NCI-H1048 (cell line): ENCODE results near the gene CLEC2B.
"Not testable (repeated sequence)": the region's sequence is repeated elsewhere in the genome, so short reads cannot be mapped to it uniquely, and the experiment has no call there.

Source experiments
- DNase-seq: peaks from one replicate; lab custom pipeline; 2025; lab: John Stamatoyannopoulos, UW

Gene CLEC2B

DNA sequence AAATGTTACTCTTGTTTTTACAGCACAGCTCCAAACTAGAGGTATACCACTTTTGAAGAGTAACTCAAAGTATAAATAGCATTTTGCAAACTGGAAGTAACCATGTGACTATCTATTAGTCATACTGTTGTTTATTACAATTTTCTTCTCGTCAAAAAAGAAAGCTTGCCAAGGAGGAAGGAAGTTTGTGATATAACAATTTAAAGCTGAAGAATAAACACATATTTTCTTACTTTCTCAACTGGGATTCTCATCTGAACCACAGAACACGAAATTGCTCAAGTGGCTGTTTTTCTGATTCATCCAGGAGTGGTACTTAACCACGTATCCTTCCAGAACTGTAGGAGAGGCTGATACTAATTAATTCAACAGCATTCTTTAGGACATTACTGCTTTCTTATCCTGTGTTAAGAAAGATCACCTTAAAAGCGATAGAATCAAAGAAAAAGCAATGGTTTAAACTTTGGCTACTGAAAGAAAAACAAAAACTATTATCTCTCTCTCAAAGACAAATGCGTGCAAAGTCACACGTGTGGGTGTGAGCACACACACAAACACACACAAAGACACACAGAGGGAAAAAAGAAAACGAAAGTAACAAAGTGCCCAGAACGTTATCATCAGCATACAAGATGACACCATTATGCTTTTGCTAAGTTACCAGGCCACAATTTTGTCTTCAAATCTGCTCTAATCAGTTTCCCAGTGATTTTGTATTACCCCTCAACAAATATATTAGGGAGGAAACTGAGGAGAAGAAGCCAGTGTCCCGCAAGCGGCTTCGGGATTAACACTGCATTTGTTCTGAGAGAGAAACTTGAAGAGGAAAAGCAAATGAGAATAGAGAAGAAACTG, at the start of gene CLEC2B:
CLEC2B (minus strand) TSS at position 48 of the 855 bp plus-strand sequence.
- no peak for DNase-seq

DNA sequence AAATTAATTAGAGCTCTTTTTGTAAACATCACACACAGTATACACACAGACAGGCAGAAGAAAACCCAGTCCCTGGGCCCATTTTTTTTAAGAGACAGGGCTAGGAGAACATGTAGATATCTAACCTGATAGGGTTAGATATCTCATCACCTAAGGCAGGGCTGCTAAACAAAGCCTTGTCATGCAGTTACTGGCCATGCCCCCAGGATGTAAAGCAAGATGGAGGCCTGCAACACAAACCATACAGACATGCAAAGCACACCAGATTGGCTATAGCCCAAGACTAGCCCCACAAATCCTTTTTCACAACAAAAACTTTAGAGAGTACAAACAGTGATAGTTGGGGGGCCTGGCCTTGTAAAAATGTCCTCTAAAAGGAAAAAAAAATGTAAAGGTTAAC, 42.6 kb upstream of the CLEC2B start:
- DNase-seq: no peak

DNA sequence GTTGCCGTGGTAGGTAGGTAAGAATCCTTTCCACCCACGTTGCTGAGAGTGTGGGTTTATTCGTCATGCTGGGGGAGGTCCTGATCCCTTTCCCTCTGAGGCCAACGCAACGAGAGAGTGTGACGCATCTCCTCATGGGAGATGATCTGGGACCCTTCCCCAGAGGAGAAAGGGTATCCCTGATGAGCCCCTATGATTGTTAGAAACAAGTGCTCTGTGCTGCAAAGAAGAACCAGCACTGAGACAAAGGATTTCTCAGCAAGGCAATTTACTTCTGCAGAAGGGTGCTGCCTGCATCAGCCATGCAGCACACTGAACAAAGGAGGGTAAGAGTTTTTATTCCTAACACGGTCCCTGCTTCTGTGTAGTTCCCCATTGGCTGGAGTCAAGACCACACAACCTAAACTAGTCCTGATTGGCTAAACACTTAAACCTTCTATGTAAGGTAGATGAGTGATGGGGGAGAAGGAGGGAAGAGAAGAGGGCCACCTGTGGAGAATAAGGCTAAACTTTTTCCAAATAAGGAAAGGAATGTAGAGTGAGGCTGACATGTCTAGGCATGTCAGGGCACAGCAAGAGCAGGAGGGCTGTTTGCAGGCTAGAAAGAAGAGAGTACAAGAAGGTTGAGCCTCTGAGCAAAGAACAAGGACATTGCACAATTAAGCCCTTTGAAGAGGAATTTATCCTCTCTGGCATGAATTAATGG, 41.7 kb upstream of the CLEC2B start:
- no peak for DNase-seq

DNA sequence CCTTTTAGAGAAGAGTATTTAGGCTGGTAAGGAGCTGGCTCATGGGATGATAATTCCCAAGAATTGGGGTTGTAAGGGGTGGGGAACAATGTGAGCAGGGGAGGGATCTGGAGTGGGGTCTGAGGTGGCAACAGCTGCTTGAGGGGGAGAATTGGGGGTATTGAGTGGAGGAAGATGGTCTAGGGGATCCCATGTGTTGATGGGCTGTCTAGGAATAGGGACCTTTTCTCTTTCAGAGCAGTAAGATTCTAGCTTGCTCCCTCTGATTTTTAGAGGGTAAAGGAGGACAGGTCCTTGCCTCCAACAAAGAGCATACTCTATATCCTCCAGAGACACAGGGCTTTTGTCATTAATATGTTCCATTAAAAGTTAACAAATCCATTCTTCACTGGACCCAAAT, 40.6 kb upstream of the CLEC2B start:
- DNase-seq: no peak

DNA sequence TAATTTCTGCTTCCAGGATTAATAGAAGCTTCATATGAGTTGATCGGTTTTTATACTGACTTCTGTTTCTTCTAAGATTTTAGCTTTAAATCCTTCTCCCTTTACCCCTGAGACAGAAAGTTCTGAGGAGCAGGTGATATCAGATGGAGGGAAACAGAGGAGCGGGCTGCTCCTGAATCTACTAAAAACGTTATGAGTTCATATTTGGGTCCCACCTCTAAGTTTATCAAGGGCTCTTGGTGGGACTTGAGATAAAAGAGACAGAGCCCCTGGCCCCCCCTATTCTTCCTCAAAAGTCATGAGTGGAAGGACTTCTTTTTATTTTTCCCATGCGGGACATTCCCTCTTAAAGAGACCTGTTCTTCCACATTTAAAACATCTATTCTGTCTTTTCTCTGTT, 39.2 kb upstream of the CLEC2B start:
- no peak for DNase-seq

DNA sequence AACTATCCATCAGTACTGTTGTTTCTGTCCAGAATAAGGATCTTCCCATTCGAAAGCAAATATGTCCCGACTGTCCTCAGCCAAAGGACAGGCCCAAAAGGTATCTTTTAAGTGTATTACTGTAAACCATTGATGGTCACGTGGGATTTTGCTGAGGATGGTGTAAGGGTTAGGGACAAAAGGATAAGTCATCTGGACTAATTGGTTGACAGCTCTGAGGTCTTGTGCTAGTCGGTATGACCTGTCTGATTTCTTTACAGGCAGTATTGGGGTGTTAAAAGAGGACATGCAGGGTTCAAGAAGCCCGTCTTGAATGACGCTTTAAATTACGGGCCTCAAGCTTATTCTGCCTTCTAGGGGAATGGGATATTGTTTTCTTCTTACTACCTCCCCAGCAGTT, 38.6 kb upstream of the CLEC2B start:
- DNase-seq: no peak

DNA sequence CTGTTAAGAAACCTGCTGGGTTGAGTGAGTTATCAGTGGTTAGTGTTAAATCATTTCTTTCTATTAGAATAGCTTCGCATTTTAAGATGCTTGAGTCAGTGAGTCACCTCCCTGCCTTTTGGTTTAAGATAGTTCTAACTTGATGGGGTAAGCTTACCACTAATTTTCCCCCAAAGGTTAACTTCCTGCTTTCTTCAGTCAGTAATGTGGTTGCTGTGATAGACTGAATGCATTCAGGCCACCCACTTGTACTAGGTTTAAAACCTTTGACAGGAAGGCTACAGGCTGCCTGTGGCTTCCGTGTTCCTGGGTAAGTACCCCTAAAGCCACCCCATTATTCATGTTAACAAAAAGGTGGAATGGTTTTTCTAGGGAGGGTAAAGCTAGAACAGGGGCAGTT, 37.7 kb upstream of the CLEC2B start:
- DNase-seq: no peak

DNA sequence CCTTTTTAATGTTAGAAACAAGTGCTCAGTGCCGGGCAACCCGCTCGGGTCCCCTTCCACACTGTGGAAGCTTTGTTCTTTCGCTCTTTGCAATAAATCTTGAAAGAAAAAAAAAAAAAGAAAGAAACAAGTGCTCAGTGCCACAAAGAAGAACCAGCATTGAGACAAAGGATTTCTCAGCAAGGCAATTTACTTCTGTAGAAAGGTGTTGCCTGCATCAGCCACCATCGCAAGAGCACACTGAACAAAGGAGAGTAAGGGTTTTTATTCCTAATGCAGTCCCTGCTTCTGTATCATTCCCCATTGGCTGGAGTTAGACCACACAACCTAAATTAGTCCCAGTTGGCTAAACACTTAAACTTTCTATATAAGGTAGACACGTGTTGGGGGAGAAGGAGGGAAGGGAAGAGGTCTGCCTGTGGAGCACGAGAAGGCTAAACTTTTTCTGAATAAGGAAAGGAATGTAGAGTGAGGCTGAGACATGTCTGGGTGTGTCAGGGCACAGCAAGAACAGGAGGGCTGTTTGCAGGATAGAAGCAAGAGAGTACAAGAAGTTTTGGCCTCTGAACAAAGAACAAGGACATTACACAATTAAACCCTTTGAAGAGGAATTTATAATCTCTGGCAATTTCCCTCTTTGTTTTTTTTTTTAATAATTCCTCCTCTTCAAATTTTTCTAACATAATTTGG, 33.5 kb upstream of the CLEC2B start:
- no peak for DNase-seq

DNA sequence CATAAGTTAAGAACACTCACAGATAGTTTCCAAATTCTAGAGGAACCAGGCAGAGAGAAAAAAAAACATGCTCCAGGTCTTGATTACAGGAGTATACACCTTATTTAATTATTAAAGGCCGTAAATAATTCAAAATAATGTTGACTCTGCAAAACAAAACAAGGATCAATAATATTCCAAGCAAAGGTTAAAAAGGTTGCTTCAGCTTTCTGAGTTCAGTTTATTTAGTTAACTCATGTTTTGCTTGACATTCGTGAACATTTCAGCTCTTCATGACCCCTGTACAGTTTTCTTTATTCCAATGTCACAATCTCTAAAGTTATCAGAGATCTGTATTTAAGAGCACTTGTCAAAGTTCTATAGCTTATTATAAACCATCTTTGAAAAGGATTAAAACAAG, 31.8 kb upstream of the CLEC2B start:
- DNase-seq: no peak

DNA sequence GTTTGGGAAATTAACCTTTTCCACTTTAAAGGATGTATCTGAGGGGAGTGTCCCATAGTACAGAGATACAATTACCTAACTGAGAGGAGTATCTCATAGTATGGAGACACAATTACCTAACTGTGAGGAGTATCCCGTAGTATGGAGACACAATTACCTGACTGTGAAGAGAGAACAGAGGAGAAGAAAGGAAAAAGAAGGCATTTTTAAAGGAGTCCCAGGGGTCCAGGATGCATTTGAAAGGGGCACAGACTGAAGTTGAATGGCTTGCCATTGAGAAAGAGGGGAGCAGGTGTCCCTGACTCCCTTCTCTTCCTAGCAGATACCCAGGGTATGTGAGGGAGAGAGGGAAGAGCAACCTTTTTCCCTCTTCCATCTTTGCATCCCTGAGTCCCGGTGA, 30.1 kb upstream of the CLEC2B start:
- no peak for DNase-seq

DNA sequence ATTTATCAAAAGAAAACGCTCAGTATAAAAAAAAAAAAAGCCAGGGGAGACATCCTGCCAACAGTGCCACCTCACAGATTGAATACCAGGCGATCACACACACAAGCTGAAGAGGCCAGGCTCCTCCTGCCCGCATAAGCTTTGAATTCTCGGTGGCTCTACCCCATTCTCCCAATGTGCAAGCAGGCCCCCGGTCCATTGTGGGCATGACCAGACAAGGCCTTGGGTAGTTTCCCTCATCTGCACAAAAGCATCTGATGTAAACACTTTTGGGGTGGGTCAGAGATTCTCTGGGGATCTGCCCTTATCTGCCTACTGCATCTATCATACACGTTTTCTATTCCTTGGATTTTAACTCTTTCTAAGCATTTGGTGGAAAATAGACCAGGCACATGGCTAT, 28.4 kb upstream of the CLEC2B start:
- no peak for DNase-seq

DNA sequence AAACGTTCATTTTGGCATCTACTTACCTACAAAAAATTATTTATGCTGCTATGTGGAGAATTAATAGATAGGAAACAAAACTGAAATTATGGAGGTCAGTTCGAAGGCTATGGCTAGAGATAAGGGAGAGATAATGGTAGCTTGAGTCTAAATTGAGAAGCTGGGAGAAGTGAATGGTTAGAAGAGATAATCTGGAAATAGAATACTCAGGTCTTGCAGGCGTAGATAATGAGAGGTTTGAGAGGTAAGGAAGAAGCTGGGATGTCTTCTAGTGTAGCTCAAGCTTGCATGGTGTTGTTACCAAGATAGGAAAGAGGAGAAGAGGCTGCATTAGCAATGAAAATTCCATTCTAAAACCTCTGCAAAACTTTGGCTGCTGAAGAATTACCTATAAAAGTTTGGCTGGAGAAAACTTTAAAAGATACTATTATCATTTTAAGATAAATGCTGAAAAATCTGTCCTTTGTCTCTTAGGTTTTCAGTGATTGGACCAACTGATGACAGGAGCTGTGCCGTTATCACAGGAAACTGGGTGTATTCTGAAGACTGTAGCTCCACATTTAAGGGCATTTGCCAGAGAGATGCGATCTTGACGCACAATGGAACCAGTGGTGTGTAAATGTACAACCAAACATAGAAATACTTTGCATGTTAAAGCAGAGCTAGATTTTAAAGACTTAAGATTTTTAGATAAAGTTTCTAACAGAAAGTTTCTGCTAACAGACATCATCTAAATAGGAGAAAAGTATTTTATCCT, 26.2 kb upstream of the CLEC2B start:
- DNase-seq: no peak

DNA sequence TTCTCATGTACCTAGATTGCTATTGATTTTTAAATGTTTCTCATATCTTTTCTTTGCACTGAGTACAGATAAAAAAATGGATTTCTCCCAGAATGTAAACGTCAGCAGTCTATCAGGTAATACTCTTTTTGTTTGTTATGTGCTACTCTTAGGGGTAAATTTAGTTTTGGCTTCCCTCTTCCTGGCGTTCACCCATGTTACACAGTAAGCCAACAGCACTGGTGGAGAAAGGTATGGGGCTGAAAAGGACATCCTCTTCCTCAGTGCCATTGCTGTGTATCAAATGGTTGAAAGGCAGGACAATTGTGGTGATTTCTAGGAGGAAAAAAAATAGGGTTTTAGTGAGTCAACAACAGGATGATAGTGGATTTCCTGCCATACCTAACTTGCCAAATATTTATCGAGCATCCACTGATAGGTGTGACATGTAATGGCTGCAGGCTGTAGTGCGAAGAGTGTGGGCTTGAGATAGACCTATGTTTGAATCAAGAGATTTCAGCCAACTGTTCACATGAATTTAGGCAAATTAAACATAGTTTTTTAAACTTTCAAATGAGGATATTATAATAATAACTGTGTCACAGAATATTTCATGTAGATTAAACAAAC, 19.6 kb upstream of the CLEC2B start:
- no peak for DNase-seq

DNA sequence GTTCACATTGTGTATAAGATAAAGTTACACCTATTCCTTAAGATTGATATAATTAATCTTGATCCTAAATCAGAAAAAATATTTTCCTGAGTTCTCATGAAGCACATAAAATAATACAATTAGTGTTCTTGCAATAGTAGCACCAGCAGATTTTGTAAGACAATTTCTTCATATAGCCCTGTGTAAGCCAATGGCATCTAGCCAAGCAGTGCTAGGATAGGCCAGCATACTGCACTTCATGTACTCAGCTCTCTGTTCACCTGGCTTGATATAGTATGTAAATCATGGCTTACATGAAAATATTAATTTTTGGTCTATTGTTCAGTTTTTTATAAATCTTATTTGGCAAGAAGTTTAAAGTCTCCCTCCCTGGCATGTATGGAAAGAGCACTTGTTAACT, 14.0 kb upstream of the CLEC2B start:
- no peak for DNase-seq

DNA sequence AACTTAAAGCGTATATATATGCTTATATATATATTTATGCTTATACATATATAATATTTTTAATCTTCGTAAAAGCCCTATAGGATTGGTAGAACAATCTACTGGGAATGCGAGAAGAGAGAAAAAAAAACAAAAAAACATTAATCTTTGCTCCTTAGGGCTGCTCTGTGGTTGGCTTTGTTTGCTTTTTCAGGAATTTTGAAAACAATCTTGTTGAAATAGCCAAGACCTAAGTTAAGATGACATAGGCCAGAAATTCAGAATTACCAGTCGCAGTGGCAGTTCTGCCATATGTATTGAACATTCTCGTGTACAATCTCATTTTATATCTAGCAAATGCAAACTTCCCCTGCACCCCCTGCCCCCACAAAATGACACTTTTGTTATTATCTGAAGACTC, 12.8 kb upstream of the CLEC2B start:
- DNase-seq: no peak

DNA sequence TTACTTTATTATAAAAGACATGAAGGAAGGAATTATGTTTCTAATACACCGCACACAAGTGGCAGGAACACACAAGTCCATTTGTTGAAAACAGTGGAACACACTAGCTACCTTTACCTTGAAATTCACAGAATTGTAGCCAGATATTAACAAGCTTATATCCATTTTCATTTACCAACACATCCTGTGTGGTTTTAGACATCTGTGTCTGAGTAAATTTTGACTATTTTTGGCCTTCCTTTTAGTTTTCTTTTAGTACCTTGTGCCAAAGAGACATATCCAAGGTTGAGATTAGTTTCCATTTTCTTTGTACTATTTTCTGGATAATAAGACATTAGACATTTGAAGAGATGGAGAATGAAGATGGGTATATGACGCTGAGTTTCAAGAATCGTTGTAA, 12.1 kb upstream of the CLEC2B start, which contains the start of gene KLRF2:
KLRF2 (plus strand) TSS at position 244 of the 400 bp plus-strand sequence; CDS start at position 351, 107 bp downstream.
- DNase-seq: no peak

DNA sequence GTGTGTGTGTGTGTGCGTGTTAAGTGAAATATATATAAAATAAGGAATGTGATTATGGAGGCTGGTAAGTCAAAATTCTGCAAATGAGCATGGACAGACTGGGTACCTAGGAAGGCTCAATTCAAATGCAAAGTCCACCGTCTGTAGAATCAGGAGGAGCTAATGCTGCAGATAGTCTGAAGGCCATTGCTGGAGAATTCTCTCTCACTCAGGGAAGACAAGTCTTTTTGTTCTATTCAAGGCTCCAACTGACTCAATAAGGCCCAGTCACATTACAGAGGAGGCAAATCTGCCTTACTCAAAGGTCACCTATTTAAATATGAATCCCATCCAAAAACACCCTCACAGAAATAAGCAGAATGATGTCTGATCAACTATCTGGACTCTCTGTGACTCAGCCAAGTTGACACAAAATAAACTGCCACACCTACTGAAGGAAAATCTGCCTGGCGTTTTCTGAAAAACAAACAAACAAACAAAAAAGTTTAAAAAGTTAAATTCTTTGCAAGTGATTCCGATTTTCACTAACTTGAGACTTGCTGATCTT, 11.5 kb upstream of the CLEC2B start:
- no peak for DNase-seq

DNA sequence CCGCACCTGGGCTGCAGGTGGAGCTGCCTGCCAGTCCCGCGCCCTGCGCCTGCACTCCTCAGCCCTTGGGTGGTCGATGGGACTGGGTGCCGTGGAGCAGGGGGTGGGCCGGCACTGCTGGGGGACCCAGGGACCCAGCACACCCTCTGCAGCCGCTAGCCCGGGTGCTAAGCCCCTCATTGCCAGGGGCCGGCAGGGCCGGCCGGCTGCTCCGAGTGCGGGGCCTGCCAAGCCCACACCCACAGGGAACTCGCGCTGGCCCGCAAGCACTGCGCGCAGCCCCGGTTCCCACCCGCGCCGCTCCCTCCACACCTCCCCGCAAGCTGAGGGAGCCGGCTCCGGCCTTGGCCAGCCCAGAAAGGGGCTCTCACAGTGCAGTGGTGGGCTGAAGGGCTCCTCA, 7.0 kb upstream of the CLEC2B start:
- DNase-seq: not testable (repeated sequence)

DNA sequence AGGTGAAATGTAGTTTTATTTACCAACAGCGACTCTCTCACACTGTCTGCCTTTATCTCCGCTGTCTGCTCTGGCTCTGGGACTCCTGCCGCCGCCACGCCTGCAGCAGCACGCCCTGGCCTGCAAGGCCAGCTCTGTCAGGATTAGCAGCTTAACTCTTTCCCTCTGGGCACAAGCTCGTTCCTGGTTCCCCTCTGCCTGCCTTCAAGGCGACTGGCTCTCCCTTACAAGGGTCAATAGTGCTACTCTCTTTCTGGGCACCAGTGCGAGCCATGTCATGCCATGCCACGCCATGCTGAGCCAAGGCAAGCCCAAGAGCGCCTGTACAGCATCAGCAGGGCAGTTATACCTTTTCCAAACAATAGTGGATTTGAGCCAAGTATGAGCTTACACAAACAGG, 3.6 kb upstream of the CLEC2B start:
- DNase-seq: no peak

DNA sequence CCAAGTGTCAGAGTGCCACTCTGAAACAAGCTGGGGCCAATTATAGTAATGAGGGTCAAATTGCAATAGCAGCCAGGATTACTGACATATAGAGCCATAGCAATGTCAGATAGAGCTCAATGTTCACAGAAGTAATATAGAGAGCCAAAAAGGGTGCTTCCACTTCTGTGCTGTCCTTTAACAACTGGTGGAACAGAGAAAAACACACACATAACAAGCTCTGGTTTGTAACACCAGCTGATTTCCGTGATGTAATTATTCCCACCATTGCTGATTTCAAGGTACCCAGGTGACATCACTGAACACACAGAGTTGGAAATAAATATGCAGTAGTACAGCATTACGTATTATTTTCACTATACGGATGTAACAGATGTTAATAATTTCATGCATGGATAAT, 3.0 kb upstream of the CLEC2B start:
- no peak for DNase-seq

DNA sequence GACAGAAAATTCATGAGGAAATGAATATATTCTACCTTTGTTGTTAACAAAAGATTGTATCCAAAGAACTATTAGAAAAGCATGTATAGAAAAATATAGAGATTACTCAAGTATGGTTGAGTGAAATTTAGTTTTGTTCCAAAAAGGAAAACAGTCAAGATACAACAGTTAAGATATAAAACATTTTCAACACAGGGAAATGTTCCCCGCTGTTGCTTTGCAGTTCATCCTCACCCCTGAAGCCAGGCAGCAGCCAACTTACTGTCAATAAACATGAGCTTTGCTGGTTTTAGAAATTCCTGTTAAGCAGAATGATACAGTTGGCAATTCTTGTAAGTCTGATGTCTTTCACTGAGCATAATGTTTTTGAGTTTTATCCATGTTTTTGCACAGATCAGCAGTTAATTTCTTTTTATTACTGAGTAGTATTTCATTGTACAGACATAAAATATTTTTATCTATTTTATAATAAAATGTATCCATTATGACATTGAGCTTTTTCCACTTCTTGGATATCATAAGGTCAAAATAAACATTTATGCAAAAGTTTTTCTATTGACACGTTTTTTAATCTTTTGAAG, 1.2 kb upstream of the CLEC2B start:
- no peak for DNase-seq
